HPDE6-E6E7 (cell line): ENCODE data around the gene ARMH3.

ENCODE experiments used
- DNase-seq: peaks from one replicate; pipeline ENCODE4 v3.0.0; 2011; ENCODE audit warnings: missing footprints; ENCODE audit errors: extremely low spot score

The ARMH3 gene

GRCh38 chr10:101895781-101896180 lies 160.2 kb downstream of the ARMH3 start:
- no peak for DNase-seq

- DNase-seq: no peak
These were observed 161.2 kb downstream of the ARMH3 start for GRCh38 chr10:101894742-101895141.

DNA sequence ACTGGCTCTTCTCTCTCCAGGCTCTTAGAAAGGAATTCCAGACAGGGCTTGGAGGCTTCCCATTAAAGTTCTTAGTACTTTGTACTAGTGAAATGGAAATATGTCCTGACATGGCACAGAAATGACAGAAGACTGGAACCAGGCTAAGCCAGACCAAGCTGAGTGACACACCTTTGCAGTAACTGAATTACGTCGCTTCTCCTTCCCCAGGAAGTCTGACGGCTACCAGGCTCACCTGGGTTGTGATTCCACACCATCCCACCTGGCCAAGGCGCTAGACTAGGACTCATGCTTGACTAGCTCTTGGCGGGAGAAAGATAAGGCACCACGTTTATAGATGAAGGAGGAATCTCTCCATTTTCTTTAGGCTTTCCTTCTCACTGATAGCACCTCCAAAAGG lies 161.7 kb downstream of the ARMH3 start:
- DNase-seq: no peak

GRCh38 chr10:101893510-101894120 lies 162.4 kb downstream of the ARMH3 start:
- DNase-seq: no peak

DNA sequence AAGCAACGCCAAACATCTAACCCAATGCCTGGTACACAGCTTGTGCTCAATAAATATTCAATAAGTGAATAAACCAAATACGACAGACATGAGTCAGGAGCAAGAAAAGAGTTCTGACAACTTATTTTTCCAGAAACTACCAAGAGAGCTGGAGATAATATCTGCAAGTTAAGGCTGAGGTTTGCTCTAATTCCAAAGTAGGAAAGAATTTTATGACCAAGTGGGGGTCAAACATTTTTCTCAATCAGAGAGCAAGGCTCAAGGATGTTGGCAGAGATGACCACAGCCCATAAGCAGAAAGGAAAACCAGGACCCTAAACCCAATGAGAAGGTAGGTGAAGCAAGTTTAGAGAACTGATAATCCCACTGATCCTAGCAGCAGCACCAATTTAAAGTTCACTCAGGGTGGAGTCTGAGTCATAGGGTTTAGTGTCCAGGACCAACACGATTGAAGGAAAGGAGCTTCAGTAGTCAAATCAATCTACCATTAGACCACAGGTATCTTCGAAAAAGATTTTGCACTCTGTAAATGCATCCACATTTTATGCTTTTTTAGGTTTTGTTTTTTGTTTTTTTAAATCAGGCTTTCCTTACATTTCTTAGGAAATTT lies 163.1 kb downstream of the ARMH3 start:
- no peak for DNase-seq

- DNase-seq: peak; percentile 47
These were observed 166.4 kb downstream of the ARMH3 start for GRCh38 chr10:101889256-101890210.

DNA sequence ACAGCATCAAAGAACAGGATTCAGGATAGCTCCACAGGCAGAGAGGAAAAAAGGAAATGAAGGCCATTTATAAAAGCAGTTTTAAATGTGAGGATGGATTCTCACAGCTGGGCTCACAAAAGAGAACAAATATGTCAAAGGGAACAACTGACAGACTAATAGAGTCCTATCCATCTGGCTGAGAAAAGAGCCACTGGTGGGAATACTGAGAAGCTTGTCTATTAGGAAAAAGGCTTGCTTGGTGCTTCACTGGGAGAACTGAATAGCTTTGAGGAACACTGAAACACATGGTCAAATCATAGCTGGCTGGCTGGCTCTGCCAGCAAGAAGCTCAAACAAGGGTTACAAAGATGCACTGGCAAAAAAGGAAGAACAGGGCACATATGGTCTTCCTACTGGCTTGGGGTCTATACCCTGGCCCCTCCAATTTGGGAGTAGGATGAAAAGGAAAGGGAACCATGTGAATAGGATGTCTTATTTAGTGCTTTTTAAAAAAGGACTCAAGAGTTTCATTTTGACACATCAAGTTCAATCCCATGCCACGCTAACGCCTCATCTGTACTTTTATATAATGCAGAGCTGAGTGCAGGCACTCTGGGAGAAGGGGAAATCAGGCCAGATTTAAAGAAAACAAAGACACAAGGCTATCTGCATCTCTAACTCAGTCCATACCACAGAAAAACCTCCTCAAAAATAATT lies 167.6 kb downstream of the ARMH3 start:
- DNase-seq: no peak

DNA sequence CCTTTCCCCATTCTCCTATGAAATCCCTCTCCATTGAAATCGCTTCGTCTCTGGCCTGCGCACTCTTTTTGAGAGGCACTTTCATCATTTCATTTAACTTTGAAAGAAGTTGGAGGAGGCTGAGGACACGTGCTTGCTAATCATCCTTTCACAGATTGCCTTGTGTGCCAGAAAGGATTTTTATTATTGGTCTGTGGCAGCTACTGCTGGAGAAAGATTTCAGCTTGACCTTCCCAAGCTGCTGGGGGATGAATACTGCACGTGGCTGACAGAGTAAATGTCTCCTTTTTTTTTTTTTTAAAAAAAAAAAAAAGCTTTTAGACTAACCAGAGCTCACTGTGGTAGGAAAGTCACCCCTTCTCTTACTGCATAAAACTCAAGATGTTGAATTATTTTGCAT lies 168.2 kb downstream of the ARMH3 start:
- no peak for DNase-seq

GRCh38 chr10:101886521-101887312 lies 169.3 kb downstream of the ARMH3 start:
- no peak for DNase-seq

- DNase-seq: no peak
These were observed 174.8 kb downstream of the ARMH3 start for GRCh38 chr10:101881036-101881774.

DNA sequence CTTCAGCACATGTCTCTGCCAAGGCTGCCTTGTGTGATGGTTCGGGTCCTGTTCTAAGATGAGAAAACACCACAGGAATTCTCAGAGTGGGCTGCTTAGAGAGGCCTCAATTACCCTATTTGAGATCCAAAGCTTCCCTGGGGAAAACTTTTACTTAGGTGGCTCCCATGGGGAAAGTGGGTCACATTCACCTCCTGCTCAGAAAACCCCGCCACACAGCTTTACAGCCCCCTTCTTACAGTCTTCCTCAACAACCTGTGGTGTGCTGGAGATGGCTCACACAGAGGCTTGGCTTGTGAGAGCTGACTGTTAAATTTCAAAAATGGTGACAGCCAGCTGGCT lies 175.8 kb downstream of the ARMH3 start:
- no peak for DNase-seq

- DNase-seq: no peak
These were observed 176.3 kb downstream of the ARMH3 start for GRCh38 chr10:101879456-101880231.

- no peak for DNase-seq
These were observed 177.1 kb downstream of the ARMH3 start for GRCh38 chr10:101878869-101879268.

DNA sequence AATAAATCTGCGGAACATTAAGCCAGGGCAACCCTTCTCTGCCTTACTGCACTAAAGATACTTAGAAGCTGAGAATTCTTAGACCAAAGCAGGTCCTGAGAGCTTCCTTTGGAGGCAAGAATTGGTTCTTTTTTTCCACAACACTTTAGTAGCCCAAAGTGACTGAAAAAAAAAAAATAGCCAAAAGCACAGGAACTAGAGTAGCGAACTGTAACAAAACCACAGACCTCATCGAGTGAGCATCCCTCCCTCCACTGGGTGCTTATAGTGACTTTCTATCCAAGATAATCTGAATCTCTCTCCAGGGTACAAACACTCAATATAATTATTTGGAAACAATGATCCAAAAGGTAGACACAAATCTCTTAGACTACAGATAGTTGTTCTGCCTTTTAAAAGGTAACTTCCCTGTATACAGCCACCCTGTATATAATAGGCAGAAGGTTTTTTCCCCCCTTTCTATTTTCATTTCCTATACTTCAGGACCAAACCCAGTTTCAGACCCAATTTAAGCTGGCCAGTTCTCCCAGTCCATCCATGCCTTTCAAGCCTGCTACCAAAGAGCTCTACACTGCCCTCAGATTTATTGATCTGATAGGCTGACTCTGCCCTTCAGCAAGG lies 180.8 kb downstream of the ARMH3 start:
- no peak for DNase-seq

GRCh38 chr10:101874252-101874651 lies 181.7 kb downstream of the ARMH3 start:
- no peak for DNase-seq

DNA sequence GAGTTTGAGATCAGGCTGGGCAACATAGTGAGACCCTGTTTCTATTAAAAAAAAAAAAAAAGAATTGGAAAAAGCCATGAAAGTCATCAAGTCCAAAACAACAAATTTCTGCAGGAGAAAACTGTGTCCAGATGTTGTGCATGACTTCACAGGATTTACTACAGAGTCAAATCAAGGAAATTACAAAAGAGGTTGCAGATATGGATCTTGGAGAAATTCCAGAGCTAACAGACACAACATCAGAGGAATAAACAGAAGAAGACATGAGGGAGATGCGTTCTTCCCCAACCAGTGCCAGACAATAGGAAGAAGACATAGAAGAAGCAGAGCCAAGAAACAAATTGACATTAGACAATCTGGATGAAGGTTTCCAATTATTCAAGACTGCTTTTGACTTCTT lies 188.0 kb downstream of the ARMH3 start:
- no peak for DNase-seq

- no peak for DNase-seq
These were observed 196.4 kb downstream of the ARMH3 start for GRCh38 chr10:101859530-101859929.

GRCh38 chr10:101858723-101859500 lies 197.1 kb downstream of the ARMH3 start:
- DNase-seq: no peak
